ENCODE results near the gene MFSD2B. TPM values are rescaled to one million over a fixed set of nuclear protein-coding genes. Genes with fewer than 3 reads are reported as not detected.
A peak's percentile ranks its signal among the peaks of the same experiment; 100 is the strongest.
"Not testable (repeated sequence)": the region's sequence is repeated elsewhere in the genome, so short reads cannot be mapped to it uniquely, and the experiment has no call there.

MFSD2B gene
- total RNA-seq, 1 experiment from 2014 or later, result 0.42 TPM

GRCh38 chr2:24026233-24026632 lies 16.3 kb downstream of the MFSD2B start:
- POLR2A ChIA-PET, result interaction anchor here (1.0 to 1.7 kb wide), 4 partner anchors 21 to 99 kb away, joined by 3 to 8 read pairs (median 6); partner anchors contain the start of genes ATAD2B, FKBP1B and WDCP
- Mint-ChIP-seq H3K4me1 (peaks cover 54% of the 10 kb centered on the region), H3K4me3 (peak overlapping the region; percentile 47), H3K27me3 (ENCODE audit: low read depth) (no peaks in the 10 kb centered on the region), H3K27ac (peak overlapping the region; percentile 96), H3K9me3 (no peaks in the 10 kb centered on the region), H3K36me3 (peaks cover 43% of the 10 kb centered on the region)
- CTCF ChIA-PET, result interaction anchor here (1.0 to 4.2 kb wide), 10 partner anchors 10 to 752 kb away, joined by 3 to 19 read pairs (median 7); partner anchors contain the start of genes ATAD2B, SF3B6, TP53I3 and WDCP
- DNase-seq (ENCODE audit: low spot score) (no peak), ATAC-seq (peak; percentile 59)
- TF ChIP-seq ZNF671 (CRISPR knock-in tag; IDR thresholded peaks at IDR 0.05) (no peak), USF2 (CRISPR knock-in tag; IDR thresholded peaks at IDR 0.05) (peak; percentile 55)

GRCh38 chr2:24038786-24039499 lies 29.1 kb downstream of the MFSD2B start:
- DNase-seq (ENCODE audit: low spot score) (no peak), ATAC-seq (no peak)
- TF ChIP-seq ATF6 (CRISPR knock-in tag; IDR thresholded peaks at IDR 0.05), result no peak
- TF ChIP-seq TP53 (CRISPR knock-in tag; IDR thresholded peaks at IDR 0.05), result no peak
- no peak for TF ChIP-seq ATF2 (CRISPR knock-in tag; IDR thresholded peaks at IDR 0.05; ENCODE audit: borderline replicate concordance, low read depth)
- no peak overlapping the region for H3K4me3 Mint-ChIP-seq
- H3K27me3 Mint-ChIP-seq (ENCODE audit: low read depth), result no peaks in the 10 kb centered on the region
- ChIA-PET POLR2A (no interaction called here), CTCF (no interaction called here)
- no peaks in the 10 kb centered on the region for H3K9me3 Mint-ChIP-seq
- no peak overlapping the region for H3K27ac Mint-ChIP-seq
- no peaks in the 10 kb centered on the region for H3K4me1 Mint-ChIP-seq
- peaks cover 31% of the 10 kb centered on the region for H3K36me3 Mint-ChIP-seq

GRCh38 chr2:24040511-24040910 lies 30.6 kb downstream of the MFSD2B start:
- TF ChIP-seq ZNF121 (CRISPR knock-in tag; IDR thresholded peaks at IDR 0.05) (no peak), ZNF423 (CRISPR knock-in tag; IDR thresholded peaks at IDR 0.05) (no peak), MLX (CRISPR knock-in tag; IDR thresholded peaks at IDR 0.05) (no peak), MAX (CRISPR knock-in tag; IDR thresholded peaks at IDR 0.05) (no peak)
- no peak for ATAC-seq
- Mint-ChIP-seq H3K27me3 (ENCODE audit: low read depth) (no peaks in the 10 kb centered on the region), H3K27ac (no peak overlapping the region), H3K4me1 (peaks cover 4% of the 10 kb centered on the region), H3K4me3 (no peak overlapping the region), H3K36me3 (peaks cover 31% of the 10 kb centered on the region), H3K9me3 (no peaks in the 10 kb centered on the region)
- DNase-seq (ENCODE audit: low spot score), result no peak
- ChIA-PET POLR2A (no interaction called here), CTCF (interaction anchor here (1.8 kb wide), 2 partner anchors 14 to 43 kb away, joined by 5 to 7 read pairs; partner anchors contain the start of gene TP53I3)

- H3K4me1 Mint-ChIP-seq, result peaks cover 23% of the 10 kb centered on the region
- CTCF ChIA-PET; POLR2A ChIA-PET; DNase-seq (ENCODE audit: low spot score); ATAC-seq; H3K9me3 Mint-ChIP-seq; H3K27me3 Mint-ChIP-seq (ENCODE audit: low read depth); H3K4me3 Mint-ChIP-seq: not testable (repeated sequence)
- peaks cover 16% of the 10 kb centered on the region for H3K36me3 Mint-ChIP-seq
- TF ChIP-seq ZNF121 (CRISPR knock-in tag; IDR thresholded peaks at IDR 0.05), result peak; percentile 85
- peak overlapping the region; percentile 26; the same call in 1 of the 2 replicates for H3K27ac Mint-ChIP-seq
Observed at GRCh38 chr2:24043133-24043532, 33.2 kb downstream of the MFSD2B start.

All from WTC11 (cell line).